SK-N-SH (cell line): ENCODE measurements around the gene PNLIPRP1. TPM values are rescaled to one million over a fixed set of nuclear protein-coding genes. Genes with fewer than 3 reads are reported as not detected.

ENCODE experiments used
- CTCF ChIA-PET: fragments of 300-600, 350-600 bp; formaldehyde crosslinking; extraction: SDS; loops from one replicate; lab custom pipeline; 2021; lab: Yijun Ruan, JAX
- POLR2A ChIA-PET: fragments of 350-600 bp; sonication (Branson Sonifier 250); formaldehyde crosslinking; extraction: SDS; loops from one replicate; lab custom pipeline; 2020; ENCODE audit warnings: antibody characterized with exemption, inconsistent platforms; lab: Yijun Ruan, JAX
- DNase-seq: peaks from one replicate; pipeline ENCODE4 v3.0.0; 2012
- H2AFZ ChIP-seq: fragments of 200-600 bp; sonication (generic); 2 replicates; pipeline ENCODE4 v1.8.1; 2016; ENCODE audit warnings: antibody characterized with exemption, mild to moderate bottlenecking, low read depth
- H3F3A ChIP-seq: fragments of 200-600 bp; sonication (generic); replicated peaks from 2 replicates; pipeline ENCODE3; 2016; ENCODE audit warnings: antibody characterized with exemption, mild to moderate bottlenecking; ENCODE audit not compliant: insufficient read depth
- H3K27ac ChIP-seq, 2 experiments: fragments of 200-500 bp in 1 of 2; fragments of 200-600 bp in 1 of 2; sonication (Bioruptor generic) in 1 of 2; sonication (generic), shearing (Covaris generic) in 1 of 2; 2 replicates each; pipeline versions ENCODE4 v1.5.1 to v1.6.1; 2014 to 2016; ENCODE audit warnings: low read depth in 2 of 2, inconsistent platforms in 1 of 2, low read length in 1 of 2, mild to moderate bottlenecking in 1 of 2, mixed read lengths in 1 of 2
- H3K27me3 ChIP-seq: fragments of 200-600 bp; sonication (generic), shearing (Covaris generic); 2 replicates; pipeline ENCODE4 v1.6.1; 2016; ENCODE audit warnings: mixed run types; ENCODE audit not compliant: insufficient read depth
- H3K36me3 ChIP-seq, 2 experiments: fragments of 200-500 bp in 1 of 2; fragments of 200-600 bp in 1 of 2; sonication (Bioruptor generic) in 1 of 2; sonication (generic) in 1 of 2; replicated peaks in 1 of 2; 2 replicates each; pipeline versions ENCODE3 to v1.5.1; 2014 to 2016; ENCODE audit warnings: low read length in 1 of 2, mild to moderate bottlenecking in 1 of 2; ENCODE audit not compliant: insufficient read depth in 2 of 2, control insufficient read depth in 1 of 2
- H3K4me1 ChIP-seq, 2 experiments: fragments of 200-500 bp in 1 of 2; fragments of 200-600 bp in 1 of 2; sonication (Bioruptor generic) in 1 of 2; sonication (generic), shearing (Covaris generic) in 1 of 2; 2 replicates each; pipeline versions ENCODE4 v1.5.1 to v1.6.1; 2014 to 2016; ENCODE audit warnings: low read depth in 1 of 2, low read length in 1 of 2, mixed run types in 1 of 2; ENCODE audit not compliant: insufficient read depth in 2 of 2, control insufficient read depth in 1 of 2
- H3K4me2 ChIP-seq: fragments of 200-600 bp; sonication (generic), shearing (Covaris generic); 2 replicates; pipeline ENCODE4 v1.6.1; 2017; ENCODE audit warnings: mixed run types
- H3K4me3 ChIP-seq, 2 experiments: fragments of 200-500 bp in 1 of 2; fragments of 200-600 bp in 1 of 2; sonication (Bioruptor generic) in 1 of 2; sonication (generic), shearing (Covaris generic) in 1 of 2; 2 replicates each; pipeline versions ENCODE4 v1.5.1 to v1.8.1; 2014 to 2016; ENCODE audit warnings: low read depth in 2 of 2, inconsistent platforms in 1 of 2, low read length in 1 of 2, mild to moderate bottlenecking in 1 of 2, mixed read lengths in 1 of 2, moderate library complexity in 1 of 2
- H3K79me2 ChIP-seq: fragments of 200-600 bp; sonication (generic); 2 replicates; pipeline ENCODE4 v1.8.1; 2017; ENCODE audit warnings: mild to moderate bottlenecking; ENCODE audit not compliant: insufficient read depth
- H3K9ac ChIP-seq: fragments of 200-600 bp; sonication (generic); 2 replicates; pipeline ENCODE4 v1.6.1; 2017; ENCODE audit warnings: mixed run types
- H3K9me2 ChIP-seq: fragments of 200-600 bp; sonication (generic); 2 replicates; pipeline ENCODE4 v1.6.1; 2017; ENCODE audit warnings: mixed run types
- H3K9me3 ChIP-seq: fragments of 200-600 bp; sonication (generic); 2 replicates; pipeline ENCODE4 v1.6.1; 2017; ENCODE audit warnings: mixed run types, mild to moderate bottlenecking, moderate library complexity
- H4K20me1 ChIP-seq: fragments of 200-600 bp; sonication (generic); 2 replicates; pipeline ENCODE4 v1.6.1; 2017; ENCODE audit warnings: mild to moderate bottlenecking, mixed run types; ENCODE audit not compliant: insufficient read depth
- ELF1 ChIP-seq: IDR thresholded peaks from 2 replicates; pipeline ENCODE4 v1.4.0; 2012
- EP300 ChIP-seq, 2 experiments: IDR thresholded peaks; 2 replicates each; pipeline versions ENCODE4 v1.4.0 to v1.6.1; 2012; ENCODE audit warnings: borderline replicate concordance in 1 of 2, low read depth in 1 of 2, low read length in 1 of 2
- EZH2phosphoT487 ChIP-seq: fragments of 200-600 bp; sonication (generic); IDR thresholded peaks from 2 replicates; pipeline ENCODE4 v1.6.1; 2017; ENCODE audit warnings: low read depth, mixed run types, mild to moderate bottlenecking, antibody characterized with exemption, moderate library complexity, borderline replicate concordance
- FOXJ3 ChIP-seq: sonication (generic); formaldehyde crosslinking; IDR thresholded peaks from 2 replicates; pipeline ENCODE4 v1.5.1; 2020; ENCODE audit warnings: mild to moderate bottlenecking, missing genetic modification reagents
- FOXM1 ChIP-seq: IDR thresholded peaks from 2 replicates; pipeline ENCODE4 v1.4.0; 2012; ENCODE audit warnings: low read depth, mild to moderate bottlenecking
- GATA2 ChIP-seq: sonication (generic); formaldehyde crosslinking; IDR thresholded peaks from 2 replicates; pipeline ENCODE4 v1.5.0; 2020; ENCODE audit warnings: mild to moderate bottlenecking, missing genetic modification reagents
- JUND ChIP-seq: IDR thresholded peaks from 2 replicates; pipeline ENCODE4 v1.4.0; 2012
- MEF2A ChIP-seq: IDR thresholded peaks from 2 replicates; pipeline ENCODE4 v1.4.0; 2012; ENCODE audit warnings: low read depth, borderline replicate concordance
- NRF1 ChIP-seq: IDR thresholded peaks from 2 replicates; pipeline ENCODE4 v1.6.1; 2012; ENCODE audit warnings: low read depth, mild to moderate bottlenecking, low read length
- POLR2AphosphoS5 ChIP-seq: IDR thresholded peaks from 2 replicates; pipeline ENCODE4 v1.6.1; 2012; ENCODE audit warnings: low read depth, low read length
- RAD21 ChIP-seq: IDR thresholded peaks from 2 replicates; pipeline ENCODE4 v1.6.1; 2012; ENCODE audit warnings: mild to moderate bottlenecking, low read length
- RXRA ChIP-seq: IDR thresholded peaks from 2 replicates; pipeline ENCODE4 v1.4.0; 2012; ENCODE audit warnings: low read depth, mild to moderate bottlenecking, borderline replicate concordance
- SIN3A ChIP-seq: IDR thresholded peaks from 2 replicates; pipeline ENCODE4 v1.6.1; 2012; ENCODE audit warnings: low read depth, mild to moderate bottlenecking, low read length, moderate library complexity, borderline replicate concordance
- SMC3 ChIP-seq: IDR thresholded peaks from 2 replicates; pipeline ENCODE4 v1.6.1; 2012; ENCODE audit warnings: low read depth, low read length, improper control_type of control experiment
- TAF1 ChIP-seq: IDR thresholded peaks from 2 replicates; pipeline ENCODE4 v1.6.1; 2012; ENCODE audit warnings: low read depth, mild to moderate bottlenecking, low read length, moderate library complexity, borderline replicate concordance
- TCF12 ChIP-seq: IDR thresholded peaks from 2 replicates; pipeline ENCODE4 v1.4.0; 2012
- YY1 ChIP-seq: IDR thresholded peaks from 2 replicates; pipeline ENCODE4 v1.4.0; 2012; ENCODE audit warnings: low read depth, mild to moderate bottlenecking
- WGBS: methylation state at CpG from one replicate; pipeline ENCODE4 v1.1.6; 2017; ENCODE audit warnings: low lambda C conversion rate; 5-methylcytosine and 5-hydroxymethylcytosine counted together
- polyA plus RNA-seq, 3 experiments: library from polyadenylated mRNA; depleted of rRNA; stranded (reverse); fragments of >200 nt; gene quantifications; 2 replicates each; pipeline ENCODE4 v1.2.3, GENCODE V29; 2012
- TF ChIP-seq, protein P1 (sequence below): IDR thresholded peaks from 2 replicates; pipeline ENCODE4 v1.4.0; 2012; ENCODE audit warnings: low read depth, borderline replicate concordance
- TF ChIP-seq, protein P2 (sequence below): fragments of 150-350 bp; IDR thresholded peaks from 2 replicates; pipeline ENCODE4 v1.6.1; 2016; ENCODE audit warnings: mild to moderate bottlenecking, low read depth, low read length
- TF ChIP-seq, protein P3 (sequence below): fragments of 150-350 bp; IDR thresholded peaks from 2 replicates; pipeline ENCODE4 v1.6.1; 2017; ENCODE audit warnings: antibody characterized with exemption, low read length, low read depth, borderline replicate concordance

Gene PNLIPRP1
- polyA plus RNA-seq, 1 of the 3 experiments (the other 2 are of a cell fraction) = not detected

DNA sequence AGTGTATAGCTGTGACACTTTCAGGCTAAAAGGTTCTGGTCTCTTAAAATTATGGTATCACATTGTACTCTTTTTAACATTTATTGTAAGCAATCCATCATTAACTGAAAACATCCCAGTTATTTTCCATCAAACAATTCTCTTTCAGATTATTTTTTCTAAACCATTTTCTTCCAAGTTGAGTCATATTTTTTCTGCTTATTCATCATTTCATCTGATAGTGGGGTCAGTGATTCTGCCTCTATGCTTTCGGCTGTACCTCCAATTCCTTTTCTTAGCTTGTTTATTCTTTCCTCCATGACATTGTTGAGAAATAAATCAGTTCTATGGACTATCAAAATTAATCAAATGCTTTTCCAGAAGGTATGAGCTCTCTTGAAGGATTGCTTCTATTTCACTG is 45.6 kb upstream of the PNLIPRP1 start:
- WGBS = 64% methylated on average over 1 of the region's 1 CpG
- Histone ChIP-seq H3K36me3 (no peaks in the 10 kb centered on the region), H3K27ac (no peak overlapping the region), H3K27me3 (no peaks in the 10 kb centered on the region), H3K79me2 (no peaks in the 10 kb centered on the region), H3K9ac (no peak overlapping the region), H3K9me3 (no peaks in the 10 kb centered on the region), H3K4me3 (no peak overlapping the region), H2AFZ (no peak overlapping the region), H3K4me1 (no peaks in the 10 kb centered on the region), H3K4me2 (no peak overlapping the region), H3K9me2 (no peaks in the 10 kb centered on the region), H4K20me1 (no peaks in the 10 kb centered on the region), H3F3A (no peaks in the 10 kb centered on the region)
- ChIA-PET POLR2A (no interaction called here), CTCF (interaction anchor here (0.8 to 1.4 kb wide), 2 partner anchors 23 to 54 kb away, joined by 3 to 6 read pairs; no protein-coding TSS in a partner anchor)
- DNase-seq = no peak
- TF ChIP-seq JUND = no peak
- no peak for TF ChIP-seq RAD21
- TF ChIP-seq FOXJ3 (CRISPR knock-in tag) = no peak
- TF ChIP-seq EZH2phosphoT487 = no peak
- no peak for TF ChIP-seq POLR2AphosphoS5
- no peak for TF ChIP-seq GATA2
- no peak for TF ChIP-seq SIN3A
- no peak for TF ChIP-seq RXRA
- TF ChIP-seq, protein P1, sequence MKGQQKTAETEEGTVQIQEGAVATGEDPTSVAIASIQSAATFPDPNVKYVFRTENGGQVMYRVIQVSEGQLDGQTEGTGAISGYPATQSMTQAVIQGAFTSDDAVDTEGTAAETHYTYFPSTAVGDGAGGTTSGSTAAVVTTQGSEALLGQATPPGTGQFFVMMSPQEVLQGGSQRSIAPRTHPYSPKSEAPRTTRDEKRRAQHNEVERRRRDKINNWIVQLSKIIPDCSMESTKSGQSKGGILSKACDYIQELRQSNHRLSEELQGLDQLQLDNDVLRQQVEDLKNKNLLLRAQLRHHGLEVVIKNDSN = no peak
- no peak for TF ChIP-seq SMC3
- TF ChIP-seq, protein P2, sequence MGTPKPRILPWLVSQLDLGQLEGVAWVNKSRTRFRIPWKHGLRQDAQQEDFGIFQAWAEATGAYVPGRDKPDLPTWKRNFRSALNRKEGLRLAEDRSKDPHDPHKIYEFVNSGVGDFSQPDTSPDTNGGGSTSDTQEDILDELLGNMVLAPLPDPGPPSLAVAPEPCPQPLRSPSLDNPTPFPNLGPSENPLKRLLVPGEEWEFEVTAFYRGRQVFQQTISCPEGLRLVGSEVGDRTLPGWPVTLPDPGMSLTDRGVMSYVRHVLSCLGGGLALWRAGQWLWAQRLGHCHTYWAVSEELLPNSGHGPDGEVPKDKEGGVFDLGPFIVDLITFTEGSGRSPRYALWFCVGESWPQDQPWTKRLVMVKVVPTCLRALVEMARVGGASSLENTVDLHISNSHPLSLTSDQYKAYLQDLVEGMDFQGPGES = no peak
- TF ChIP-seq, protein P3, sequence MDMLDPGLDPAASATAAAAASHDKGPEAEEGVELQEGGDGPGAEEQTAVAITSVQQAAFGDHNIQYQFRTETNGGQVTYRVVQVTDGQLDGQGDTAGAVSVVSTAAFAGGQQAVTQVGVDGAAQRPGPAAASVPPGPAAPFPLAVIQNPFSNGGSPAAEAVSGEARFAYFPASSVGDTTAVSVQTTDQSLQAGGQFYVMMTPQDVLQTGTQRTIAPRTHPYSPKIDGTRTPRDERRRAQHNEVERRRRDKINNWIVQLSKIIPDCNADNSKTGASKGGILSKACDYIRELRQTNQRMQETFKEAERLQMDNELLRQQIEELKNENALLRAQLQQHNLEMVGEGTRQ = no peak
- TF ChIP-seq MEF2A = no peak
- no peak for TF ChIP-seq ELF1
- no peak for TF ChIP-seq NRF1
- no peak for TF ChIP-seq TAF1
- no peak for TF ChIP-seq TCF12
- no peak for TF ChIP-seq EP300 (IDR thresholded peaks at IDR 0.05; ENCODE audit: borderline replicate concordance in 1 of 2, low read depth in 1 of 2, low read length in 1 of 2)
- no peak for TF ChIP-seq YY1
- no peak for TF ChIP-seq FOXM1
